Loucy (cell line): ENCODE results near the gene ADAMTS12.

Experiments used
- CTCF ChIP-seq: fragments of 200-600 bp; sonication (generic); conservative IDR thresholded peaks from 2 replicates; pipeline ENCODE4 v1.5.1; 2014; ENCODE audit warnings: mild to moderate bottlenecking, antibody characterized with exemption, low read length
- EZH2phosphoT487 ChIP-seq: fragments of 200-600 bp; IDR thresholded peaks from 2 replicates; pipeline ENCODE4 v1.6.1; 2018; ENCODE audit warnings: antibody characterized with exemption, mild to moderate bottlenecking, moderate library complexity, borderline replicate concordance

- TF ChIP-seq CTCF (no peak), EZH2phosphoT487 (no peak)
Measured at GRCh38 chr5:33794550-33795181, 97.1 kb downstream of the ADAMTS12 start.
